ENCODE results near the gene OPCML. TPM values are rescaled to one million over a fixed set of nuclear protein-coding genes. Genes with fewer than 3 reads are reported as not detected.

The OPCML gene
- total and polyA plus RNA-seq, 7 donors, result 0.01 to 0.80 (median 0.07) TPM; not detected in 4

DNA sequence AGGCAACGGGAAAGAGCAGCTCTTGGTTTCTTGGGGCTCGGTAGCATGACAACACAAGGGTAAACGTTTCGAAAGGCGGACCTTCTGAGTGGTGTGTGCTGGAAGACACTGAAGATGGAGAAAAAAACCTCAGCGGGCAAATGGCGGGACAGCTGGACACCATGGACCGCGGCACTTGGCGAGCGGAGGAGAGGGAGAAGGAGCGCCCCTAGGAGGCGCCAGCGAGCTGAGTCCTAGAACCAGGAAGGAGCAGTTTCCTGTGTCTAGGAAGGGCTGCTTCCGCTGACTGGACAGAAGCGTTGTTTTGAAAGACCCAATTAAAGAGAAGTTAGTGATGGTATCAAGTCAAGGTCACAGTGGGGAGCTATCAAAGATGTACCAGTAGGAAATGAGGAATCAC is 44.0 kb upstream of the OPCML start:
- ATAC-seq, result no peak
- Histone ChIP-seq H3K9me3 (no peaks in the 10 kb centered on the region), H3K27ac (no peak overlapping the region), H3K36me3 (ENCODE audit: insufficient read depth in 1 of 2, low read depth in 1 of 2) (no peaks in the 10 kb centered on the region), H3K4me1 (no peaks in the 10 kb centered on the region), H3K27me3 (ENCODE audit: insufficient read depth in 3 of 3, low read length in 2 of 3) (peaks cover 0 to 3% (median 0%) of the 10 kb centered on the region in 3 donors), H3K4me3 (no peak overlapping the region)
- no peak for DNase-seq
- WGBS, 3 donors, result 71 to 78% (median 77%) methylated on average over 16 of the region's 16 CpGs
- intact Hi-C loops (cut with DNase I), result no loop called here
- TF ChIP-seq CTCF (IDR thresholded peaks at IDR 0.05), result no peak

DNA sequence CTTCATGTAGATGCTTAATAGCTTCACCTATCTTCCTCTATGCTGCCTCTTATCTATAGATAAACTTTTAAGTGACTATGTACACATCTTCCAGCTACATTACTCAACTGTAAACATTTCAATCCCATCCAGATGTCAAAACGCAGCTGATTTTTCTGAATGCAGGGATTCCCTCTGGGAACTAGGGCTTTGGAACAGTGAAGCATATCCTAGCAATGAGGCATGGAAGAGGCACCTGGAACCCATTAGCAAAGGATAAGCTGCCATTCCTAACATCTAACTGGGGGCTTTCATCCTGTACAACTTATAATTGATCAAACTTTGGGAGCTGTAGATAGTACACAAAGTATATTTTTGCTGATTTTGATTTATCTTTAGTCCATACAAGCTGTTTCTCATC is 40.8 kb upstream of the OPCML start:
- DNase-seq, result no peak
- no peaks in the 10 kb centered on the region for H3K9me3 ChIP-seq
- no peaks in the 10 kb centered on the region for H3K4me1 ChIP-seq
- H3K4me3 ChIP-seq, result no peak overlapping the region
- H3K27ac ChIP-seq, result no peak overlapping the region
- no peak for ATAC-seq
- intact Hi-C loops (cut with DNase I), result no loop called here
- H3K27me3 ChIP-seq (ENCODE audit: insufficient read depth in 3 of 3, low read length in 2 of 3), result peaks cover 0 to 3% (median 0%) of the 10 kb centered on the region in 3 donors
- TF ChIP-seq CTCF (IDR thresholded peaks at IDR 0.05), result no peak
- WGBS, 3 donors, result 49 to 54% (median 54%) methylated on average over 1 of the region's 1 CpG
- H3K36me3 ChIP-seq (ENCODE audit: insufficient read depth in 1 of 2, low read depth in 1 of 2), result no peaks in the 10 kb centered on the region

DNA sequence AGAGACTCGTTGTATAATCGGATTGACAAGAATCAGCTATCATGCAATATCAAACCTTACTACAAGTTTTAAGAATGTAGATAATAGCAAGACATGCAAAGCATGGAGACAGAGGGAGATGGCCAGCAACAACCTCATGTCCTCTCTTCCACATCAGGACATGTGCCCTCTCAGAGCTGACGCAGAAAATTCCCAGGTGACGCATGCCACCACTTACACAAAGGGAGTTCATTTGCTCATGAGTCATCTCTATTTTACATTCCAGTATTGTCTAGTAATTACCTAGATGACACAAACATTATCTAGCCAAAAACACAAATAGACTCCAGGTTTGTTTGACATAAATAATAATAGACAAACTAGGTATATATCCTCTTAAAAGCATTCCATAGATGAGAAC is 38.1 kb upstream of the OPCML start:
- 88 to 92% (median 90%) methylated on average over 4 of the region's 4 CpGs for WGBS, 3 donors
- no peak for TF ChIP-seq CTCF (IDR thresholded peaks at IDR 0.05)
- DNase-seq (no peak), ATAC-seq (no peak)
- Histone ChIP-seq H3K27me3 (ENCODE audit: insufficient read depth in 3 of 3, low read length in 2 of 3) (peaks cover 0 to 3% (median 0%) of the 10 kb centered on the region in 3 donors), H3K36me3 (ENCODE audit: insufficient read depth in 1 of 2, low read depth in 1 of 2) (no peaks in the 10 kb centered on the region), H3K4me3 (no peak overlapping the region), H3K9me3 (no peaks in the 10 kb centered on the region), H3K27ac (no peak overlapping the region), H3K4me1 (no peaks in the 10 kb centered on the region)
- intact Hi-C loops (cut with DNase I), result no loop called here

GRCh38 chr11:133563505-133564025 is 31.3 kb upstream of the OPCML start:
- WGBS, 3 donors, result 64 to 69% (median 68%) methylated on average over 7 of the region's 7 CpGs
- intact Hi-C loops (cut with DNase I), result no loop called here
- no peaks in the 10 kb centered on the region for H3K36me3 ChIP-seq (ENCODE audit: insufficient read depth in 1 of 2, low read depth in 1 of 2)
- peaks cover 0 to 18% (median 0%) of the 10 kb centered on the region in 3 donors for H3K27me3 ChIP-seq (ENCODE audit: insufficient read depth in 3 of 3, low read length in 2 of 3)
- TF ChIP-seq CTCF (IDR thresholded peaks at IDR 0.05), result no peak
- DNase-seq (no peak), ATAC-seq (no peak)
- H3K4me3 ChIP-seq, result no peak overlapping the region
- H3K4me1 ChIP-seq, result no peaks in the 10 kb centered on the region
- H3K27ac ChIP-seq, result no peak overlapping the region
- no peaks in the 10 kb centered on the region for H3K9me3 ChIP-seq

- Histone ChIP-seq H3K27me3 (ENCODE audit: insufficient read depth in 3 of 3, low read length in 2 of 3) (peaks cover 0 to 18% (median 0%) of the 10 kb centered on the region in 3 donors), H3K36me3 (ENCODE audit: insufficient read depth in 1 of 2, low read depth in 1 of 2) (no peaks in the 10 kb centered on the region), H3K4me1 (no peaks in the 10 kb centered on the region), H3K27ac (no peak overlapping the region), H3K4me3 (no peak overlapping the region), H3K9me3 (no peaks in the 10 kb centered on the region)
- TF ChIP-seq CTCF (IDR thresholded peaks at IDR 0.05), result no peak
- no peak for DNase-seq
- 36 to 46% (median 37%) methylated on average over 9 of the region's 9 CpGs for WGBS, 3 donors
- no peak for ATAC-seq
- intact Hi-C loops (cut with DNase I), result no loop called here
Measured at GRCh38 chr11:133560472-133560855, 28.2 kb upstream of the OPCML start.

Measured in psoas muscle (tissue), 8 donors.